CD4-positive, alpha-beta T cell (primary cell): Measurements from ENCODE around the gene ASB5. TPM values are rescaled to one million over a fixed set of nuclear protein-coding genes. Genes with fewer than 3 reads are reported as not detected.

Experiments used
- ATAC-seq: fragments of 200-7000 bp; cut with Tn5 transposase; one replicate; pipeline ENCODE4 v1.10.0; 2022; ENCODE audit warnings: mild to moderate bottlenecking; ENCODE audit not compliant: poor library complexity
- CTCF ChIA-PET: fragments of 350-600 bp; sonication (Branson Sonifier 250); formaldehyde crosslinking; loops from one replicate; lab custom pipeline; 2021; ENCODE audit warnings: antibody characterized with exemption, inconsistent platforms; lab: Charles Lee
- POLR2A ChIA-PET: fragments of 350-600 bp; sonication (Branson Sonifier 250); formaldehyde crosslinking; loops from one replicate; lab custom pipeline; 2021; ENCODE audit warnings: antibody characterized with exemption, inconsistent platforms; lab: Charles Lee
- DNase-seq, 14 experiments: peaks; one replicate each; pipeline ENCODE4 v3.0.0-alpha.2; 2013 to 2020; ENCODE audit warnings: mixed read lengths in 2 of 14
- H3K27ac ChIP-seq, 2 donors: one replicate each; pipeline versions ENCODE4 v1.5.1 to v1.7.0; 2013; ENCODE audit warnings: low read length in 2 of 2, low read depth in 1 of 2, mild to moderate bottlenecking in 1 of 2
- H3K27me3 ChIP-seq, 2 experiments: 1 replicate in 1 of 2; 2 replicates in 1 of 2; pipeline versions ENCODE4 v1.6.1 to v1.7.0; 2013; ENCODE audit warnings: low read length in 2 of 2, control low read depth in 1 of 2, mild to moderate bottlenecking in 1 of 2, moderate library complexity in 1 of 2; ENCODE audit not compliant: insufficient read depth in 2 of 2, control insufficient read depth in 1 of 2
- H3K36me3 ChIP-seq: one replicate; pipeline ENCODE4 v1.6.1; 2013; ENCODE audit warnings: low read length, control low read depth; ENCODE audit not compliant: insufficient read depth
- H3K4me1 ChIP-seq: one replicate; pipeline ENCODE4 v1.6.1; 2013; ENCODE audit warnings: low read length, control low read depth; ENCODE audit not compliant: insufficient read depth
- H3K4me3 ChIP-seq: one replicate; pipeline ENCODE4 v1.5.1; 2013; ENCODE audit warnings: mild to moderate bottlenecking, low read length, moderate library complexity
- H3K9me3 ChIP-seq, 2 experiments: 1 replicate in 1 of 2; 2 replicates in 1 of 2; pipeline versions ENCODE4 v1.6.1 to v1.7.0; 2013; ENCODE audit warnings: low read length in 2 of 2, mild to moderate bottlenecking in 2 of 2, control low read depth in 1 of 2, moderate library complexity in 1 of 2; ENCODE audit not compliant: control insufficient read depth in 1 of 2, insufficient read depth in 1 of 2
- H3K27ac Mint-ChIP-seq: one replicate; pipeline ENCODE4 v1.8.0; 2020; ENCODE audit warnings: mixed read lengths
- H3K27me3 Mint-ChIP-seq: one replicate; pipeline ENCODE4 v1.8.0; 2021; ENCODE audit warnings: mixed read lengths
- H3K36me3 Mint-ChIP-seq: one replicate; pipeline ENCODE4 v1.8.0; 2021; ENCODE audit warnings: low read depth, mixed read lengths
- H3K4me1 Mint-ChIP-seq: one replicate; pipeline ENCODE4 v1.8.0; 2021; ENCODE audit warnings: low read depth, mixed read lengths
- H3K4me3 Mint-ChIP-seq: one replicate; pipeline ENCODE4 v1.8.0; 2020; ENCODE audit warnings: mild to moderate bottlenecking, mixed read lengths
- H3K9me3 Mint-ChIP-seq: one replicate; pipeline ENCODE4 v1.8.0; 2020; ENCODE audit warnings: mixed read lengths
- CTCF ChIP-seq: fragments of 200-600 bp; IDR thresholded peaks from one replicate; pipeline ENCODE4 v1.8.0; 2022; ENCODE audit warnings: antibody characterized with exemption, mild to moderate bottlenecking
- intact Hi-C, 2 experiments: fragments of 100-400 bp; cut with DNase I in 1 of 2; cut with micrococcal nuclease in 1 of 2; formaldehyde crosslinking; loops; one replicate each; pipeline versions ENCODE4 v1.15.1 to v1.9.0; 2023 to 2025; cut with DNase I, micrococcal nuclease
- total RNA-seq, 174 experiments: library from RNA in 2 of 174; stranded (reverse) in 2 of 174; gene quantifications; one replicate each; pipeline ENCODE4 v1.2.3 and lab custom pipeline; 2021 to 2026

The ASB5 gene
- total RNA-seq, 2 experiments from 2014 or later, result not detected

GRCh38 chr4:176256921-176257320, 12.1 kb downstream of the ASB5 start:
- Histone ChIP-seq H3K9me3 (no peaks in the 10 kb centered on the region), H3K4me1 (no peaks in the 10 kb centered on the region), H3K27ac (no peak overlapping the region), H3K27me3 (no peaks in the 10 kb centered on the region), H3K36me3 (no peaks in the 10 kb centered on the region), H3K4me3 (no peak overlapping the region)
- peaks cover 27% of the 10 kb centered on the region for H3K27me3 Mint-ChIP-seq
- no peak for ATAC-seq
- ChIA-PET POLR2A (no interaction called here), CTCF (no interaction called here)
- no peak overlapping the region for H3K27ac Mint-ChIP-seq
- no peak for TF ChIP-seq CTCF
- intact Hi-C loops, result no loop called here
- no peaks in the 10 kb centered on the region for H3K36me3 Mint-ChIP-seq
- H3K9me3 Mint-ChIP-seq, result no peaks in the 10 kb centered on the region
- no peak for DNase-seq
- no peaks in the 10 kb centered on the region for H3K4me1 Mint-ChIP-seq
- H3K4me3 Mint-ChIP-seq, result no peak overlapping the region

GRCh38 chr4:176242764-176243347, 26.2 kb downstream of the ASB5 start:
- peaks cover 0 to 6% of the 10 kb centered on the region in 2 experiments for H3K27me3 ChIP-seq
- H3K4me1 Mint-ChIP-seq, result no peaks in the 10 kb centered on the region
- H3K9me3 ChIP-seq, result no peaks in the 10 kb centered on the region
- H3K9me3 Mint-ChIP-seq, result no peaks in the 10 kb centered on the region
- H3K27ac Mint-ChIP-seq, result no peak overlapping the region
- no peaks in the 10 kb centered on the region for H3K4me1 ChIP-seq
- no peaks in the 10 kb centered on the region for H3K36me3 ChIP-seq
- POLR2A ChIA-PET, result no interaction called here
- CTCF ChIA-PET, result no interaction called here
- no peak for ATAC-seq
- H3K4me3 ChIP-seq, result no peak overlapping the region
- no peak overlapping the region for H3K4me3 Mint-ChIP-seq
- H3K27ac ChIP-seq, result no peak overlapping the region
- H3K36me3 Mint-ChIP-seq, result no peaks in the 10 kb centered on the region
- peaks cover 8% of the 10 kb centered on the region for H3K27me3 Mint-ChIP-seq
- DNase-seq, result no peak
- no peak for TF ChIP-seq CTCF
- intact Hi-C loops, result no loop called here

- Mint-ChIP-seq H3K27ac (no peak overlapping the region), H3K9me3 (no peaks in the 10 kb centered on the region), H3K4me3 (no peak overlapping the region), H3K4me1 (no peaks in the 10 kb centered on the region), H3K27me3 (peaks cover 11% of the 10 kb centered on the region), H3K36me3 (no peaks in the 10 kb centered on the region)
- POLR2A ChIA-PET, result no interaction called here
- CTCF ChIA-PET, result no interaction called here
- no peak for DNase-seq
- no peak for TF ChIP-seq CTCF
- no peaks in the 10 kb centered on the region for H3K36me3 ChIP-seq
- H3K9me3 ChIP-seq, result no peaks in the 10 kb centered on the region
- peaks cover 0 to 6% of the 10 kb centered on the region in 2 experiments for H3K27me3 ChIP-seq
- no peaks in the 10 kb centered on the region for H3K4me1 ChIP-seq
- H3K4me3 ChIP-seq, result no peak overlapping the region
- no peak for ATAC-seq
- no peak overlapping the region for H3K27ac ChIP-seq
- intact Hi-C loops, result no loop called here
Observed at GRCh38 chr4:176241703-176242102, 27.3 kb downstream of the ASB5 start.
